ENCODE data around the gene CAMTA1.

Gene CAMTA1

GRCh38 chr1:7119156-7119555 lies 333.9 kb downstream of the CAMTA1 start:
- 92% methylated on average over 6 of the region's 7 CpGs for WGBS
- no peak overlapping the region for H3K9ac ChIP-seq (ENCODE audit: low read depth, low read length)
- no peak overlapping the region for H3K27ac ChIP-seq (ENCODE audit: low read depth, low read length)
- H3K4me1 ChIP-seq (ENCODE audit: insufficient read depth, low read length), result peaks cover 19% of the 10 kb centered on the region
- H3K36me3 ChIP-seq (ENCODE audit: insufficient read depth, low read length), result no peaks in the 10 kb centered on the region
- H3K4me3 ChIP-seq (ENCODE audit: low read length), result no peak overlapping the region
- H3K27me3 ChIP-seq (ENCODE audit: insufficient read depth, low read length), result no peaks in the 10 kb centered on the region
- H3K9me3 ChIP-seq (ENCODE audit: insufficient read depth, low read depth, low read length), result peaks cover 6% of the 10 kb centered on the region; the same call in 1 of the 2 replicates

- H3K9me3 ChIP-seq (ENCODE audit: insufficient read depth, low read depth, low read length), result 0 out of 2 replicates have a peak, but pooled peaks cover under 1% of the 10 kb centered on the region
- H3K27ac ChIP-seq (ENCODE audit: low read depth, low read length), result no peak overlapping the region
- no peak overlapping the region for H3K4me3 ChIP-seq (ENCODE audit: low read length)
- H3K27me3 ChIP-seq (ENCODE audit: insufficient read depth, low read length), result no peaks in the 10 kb centered on the region
- no peak overlapping the region for H3K9ac ChIP-seq (ENCODE audit: low read depth, low read length)
- H3K4me1 ChIP-seq (ENCODE audit: insufficient read depth, low read length), result peaks cover 19% of the 10 kb centered on the region
- H3K36me3 ChIP-seq (ENCODE audit: insufficient read depth, low read length), result no peaks in the 10 kb centered on the region
- 93% methylated on average over 6 of the region's 6 CpGs for WGBS
These were observed 335.8 kb downstream of the CAMTA1 start for GRCh38 chr1:7120863-7121621.

- Histone ChIP-seq H3K9ac (ENCODE audit: low read depth, low read length) (no peak overlapping the region), H3K27ac (ENCODE audit: low read depth, low read length) (no peak overlapping the region), H3K4me1 (ENCODE audit: insufficient read depth, low read length) (peaks cover 19% of the 10 kb centered on the region), H3K27me3 (ENCODE audit: insufficient read depth, low read length) (no peaks in the 10 kb centered on the region), H3K4me3 (ENCODE audit: low read length) (no peak overlapping the region), H3K9me3 (ENCODE audit: insufficient read depth, low read depth, low read length) (no peaks in the 10 kb centered on the region), H3K36me3 (ENCODE audit: insufficient read depth, low read length) (no peaks in the 10 kb centered on the region)
- WGBS, result 95% methylated on average over 7 of the region's 7 CpGs
These were observed 336.4 kb downstream of the CAMTA1 start for GRCh38 chr1:7121622-7121988.

GRCh38 chr1:7127322-7128075 lies 342.2 kb downstream of the CAMTA1 start:
- Histone ChIP-seq H3K4me1 (ENCODE audit: insufficient read depth, low read length) (no peaks in the 10 kb centered on the region), H3K27me3 (ENCODE audit: insufficient read depth, low read length) (no peaks in the 10 kb centered on the region), H3K27ac (ENCODE audit: low read depth, low read length) (no peak overlapping the region), H3K9me3 (ENCODE audit: insufficient read depth, low read depth, low read length) (no peaks in the 10 kb centered on the region), H3K9ac (ENCODE audit: low read depth, low read length) (no peak overlapping the region), H3K4me3 (ENCODE audit: low read length) (no peak overlapping the region), H3K36me3 (ENCODE audit: insufficient read depth, low read length) (no peaks in the 10 kb centered on the region)
- 92% methylated on average over 12 of the region's 12 CpGs for WGBS

GRCh38 chr1:7128293-7128692 lies 343.0 kb downstream of the CAMTA1 start:
- H3K9ac ChIP-seq (ENCODE audit: low read depth, low read length), result no peak overlapping the region
- H3K4me3 ChIP-seq (ENCODE audit: low read length), result no peak overlapping the region
- no peaks in the 10 kb centered on the region for H3K9me3 ChIP-seq (ENCODE audit: insufficient read depth, low read depth, low read length)
- H3K4me1 ChIP-seq (ENCODE audit: insufficient read depth, low read length), result no peaks in the 10 kb centered on the region
- H3K27ac ChIP-seq (ENCODE audit: low read depth, low read length), result no peak overlapping the region
- no peaks in the 10 kb centered on the region for H3K27me3 ChIP-seq (ENCODE audit: insufficient read depth, low read length)
- no peaks in the 10 kb centered on the region for H3K36me3 ChIP-seq (ENCODE audit: insufficient read depth, low read length)
- 91% methylated on average over 2 of the region's 2 CpGs for WGBS

- H3K27ac ChIP-seq (ENCODE audit: low read depth, low read length), result no peak overlapping the region
- H3K9ac ChIP-seq (ENCODE audit: low read depth, low read length), result no peak overlapping the region
- H3K4me1 ChIP-seq (ENCODE audit: insufficient read depth, low read length), result no peaks in the 10 kb centered on the region
- no peaks in the 10 kb centered on the region for H3K27me3 ChIP-seq (ENCODE audit: insufficient read depth, low read length)
- no peaks in the 10 kb centered on the region for H3K36me3 ChIP-seq (ENCODE audit: insufficient read depth, low read length)
- H3K4me3 ChIP-seq (ENCODE audit: low read length), result no peak overlapping the region
- 100% methylated on average over 4 of the region's 4 CpGs for WGBS
- H3K9me3 ChIP-seq (ENCODE audit: insufficient read depth, low read depth, low read length), result no peaks in the 10 kb centered on the region
These were observed 344.9 kb downstream of the CAMTA1 start for GRCh38 chr1:7130127-7130526.

- Histone ChIP-seq H3K4me1 (ENCODE audit: insufficient read depth, low read length) (0 out of 2 replicates have a peak, but pooled peaks cover 2% of the 10 kb centered on the region), H3K27me3 (ENCODE audit: insufficient read depth, low read length) (no peaks in the 10 kb centered on the region), H3K36me3 (ENCODE audit: insufficient read depth, low read length) (no peaks in the 10 kb centered on the region), H3K9me3 (ENCODE audit: insufficient read depth, low read depth, low read length) (no peaks in the 10 kb centered on the region), H3K4me3 (ENCODE audit: low read length) (no peak overlapping the region), H3K9ac (ENCODE audit: low read depth, low read length) (no peak overlapping the region), H3K27ac (ENCODE audit: low read depth, low read length) (no peak overlapping the region)
- WGBS, result 90% methylated on average over 3 of the region's 3 CpGs
These were observed 350.2 kb downstream of the CAMTA1 start for GRCh38 chr1:7135493-7135892.

- WGBS, result 87% methylated on average over 8 of the region's 8 CpGs
- Histone ChIP-seq H3K9me3 (ENCODE audit: insufficient read depth, low read depth, low read length) (no peaks in the 10 kb centered on the region), H3K27ac (ENCODE audit: low read depth, low read length) (no peak overlapping the region), H3K4me1 (ENCODE audit: insufficient read depth, low read length) (0 out of 2 replicates have a peak, but pooled peaks cover 2% of the 10 kb centered on the region), H3K4me3 (ENCODE audit: low read length) (no peak overlapping the region), H3K9ac (ENCODE audit: low read depth, low read length) (no peak overlapping the region), H3K36me3 (ENCODE audit: insufficient read depth, low read length) (no peaks in the 10 kb centered on the region), H3K27me3 (ENCODE audit: insufficient read depth, low read length) (no peaks in the 10 kb centered on the region)
These were observed 351.1 kb downstream of the CAMTA1 start for GRCh38 chr1:7136166-7136953.

GRCh38 chr1:7140251-7140650 lies 355.0 kb downstream of the CAMTA1 start:
- Histone ChIP-seq H3K27ac (ENCODE audit: low read depth, low read length) (no peak overlapping the region), H3K4me1 (ENCODE audit: insufficient read depth, low read length) (0 out of 2 replicates have a peak, but pooled peaks cover 2% of the 10 kb centered on the region), H3K9ac (ENCODE audit: low read depth, low read length) (no peak overlapping the region), H3K36me3 (ENCODE audit: insufficient read depth, low read length) (no peaks in the 10 kb centered on the region), H3K9me3 (ENCODE audit: insufficient read depth, low read depth, low read length) (no peaks in the 10 kb centered on the region), H3K4me3 (ENCODE audit: low read length) (no peak overlapping the region), H3K27me3 (ENCODE audit: insufficient read depth, low read length) (no peaks in the 10 kb centered on the region)

GRCh38 chr1:7145947-7146346 lies 360.7 kb downstream of the CAMTA1 start:
- 95% methylated on average over 9 of the region's 9 CpGs for WGBS
- no peaks in the 10 kb centered on the region for H3K36me3 ChIP-seq (ENCODE audit: insufficient read depth, low read length)
- H3K9ac ChIP-seq (ENCODE audit: low read depth, low read length), result no peak overlapping the region

GRCh38 chr1:7146710-7147109 lies 361.5 kb downstream of the CAMTA1 start:
- 94% methylated on average over 5 of the region's 5 CpGs for WGBS
- Histone ChIP-seq H3K27me3 (ENCODE audit: insufficient read depth, low read length) (no peaks in the 10 kb centered on the region), H3K4me1 (ENCODE audit: insufficient read depth, low read length) (peaks cover 18% of the 10 kb centered on the region), H3K27ac (ENCODE audit: low read depth, low read length) (no peak overlapping the region), H3K4me3 (ENCODE audit: low read length) (no peak overlapping the region), H3K9me3 (ENCODE audit: insufficient read depth, low read depth, low read length) (no peaks in the 10 kb centered on the region), H3K36me3 (ENCODE audit: insufficient read depth, low read length) (no peaks in the 10 kb centered on the region), H3K9ac (ENCODE audit: low read depth, low read length) (no peak overlapping the region)

More at GRCh38 chr1:7145947-7146346, 360.7 kb downstream of the CAMTA1 start:
- Histone ChIP-seq H3K27ac (ENCODE audit: low read depth, low read length) (no peak overlapping the region), H3K4me1 (ENCODE audit: insufficient read depth, low read length) (peaks cover 12% of the 10 kb centered on the region), H3K9me3 (ENCODE audit: insufficient read depth, low read depth, low read length) (no peaks in the 10 kb centered on the region), H3K27me3 (ENCODE audit: insufficient read depth, low read length) (no peaks in the 10 kb centered on the region), H3K4me3 (ENCODE audit: low read length) (no peak overlapping the region)
